ENCODE measurements around the gene SEC23IP.

DNA sequence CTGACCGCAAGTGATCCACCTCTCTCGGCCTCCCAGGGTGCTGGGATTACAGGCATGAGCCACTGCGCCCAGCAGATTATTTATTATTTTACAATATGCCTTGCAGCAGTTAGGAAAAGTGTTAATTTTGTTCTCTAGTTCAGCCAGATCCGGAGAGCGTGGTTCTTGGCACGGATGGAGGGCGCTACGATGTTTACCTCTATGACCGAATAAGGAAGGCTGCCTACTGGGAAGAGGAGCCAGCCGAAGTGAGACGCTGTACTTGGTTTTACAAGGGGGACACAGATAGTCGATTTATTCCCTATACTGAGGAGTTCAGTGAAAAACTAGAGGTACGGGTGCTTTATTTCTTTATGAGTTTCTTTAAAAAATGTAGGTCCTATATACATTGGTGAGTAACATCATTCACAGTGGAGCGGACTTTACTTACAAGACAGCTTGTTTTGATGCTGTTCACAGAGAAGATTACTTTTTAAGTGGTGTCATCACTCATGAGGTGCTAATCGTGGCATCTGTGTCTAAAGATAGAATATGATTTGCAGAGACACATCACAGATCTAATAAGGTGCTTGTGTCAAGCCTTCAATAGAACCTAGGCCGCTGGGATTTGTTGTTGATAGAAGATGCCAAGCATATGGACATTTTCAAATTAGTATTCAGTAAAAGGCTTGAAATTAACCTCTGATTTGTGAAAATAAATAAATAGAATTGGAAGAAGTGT is 11.6 kb downstream of the SEC23IP start:
- TF ChIP-seq POLR2A (IDR thresholded peaks at IDR 0.05; ENCODE audit: low read depth, low read length) = no peak
- TF ChIP-seq GATA2 (IDR thresholded peaks at IDR 0.05; ENCODE audit: insufficient read depth, insufficient read length, low read depth, low read length) = no peak
- TF ChIP-seq, protein P1, sequence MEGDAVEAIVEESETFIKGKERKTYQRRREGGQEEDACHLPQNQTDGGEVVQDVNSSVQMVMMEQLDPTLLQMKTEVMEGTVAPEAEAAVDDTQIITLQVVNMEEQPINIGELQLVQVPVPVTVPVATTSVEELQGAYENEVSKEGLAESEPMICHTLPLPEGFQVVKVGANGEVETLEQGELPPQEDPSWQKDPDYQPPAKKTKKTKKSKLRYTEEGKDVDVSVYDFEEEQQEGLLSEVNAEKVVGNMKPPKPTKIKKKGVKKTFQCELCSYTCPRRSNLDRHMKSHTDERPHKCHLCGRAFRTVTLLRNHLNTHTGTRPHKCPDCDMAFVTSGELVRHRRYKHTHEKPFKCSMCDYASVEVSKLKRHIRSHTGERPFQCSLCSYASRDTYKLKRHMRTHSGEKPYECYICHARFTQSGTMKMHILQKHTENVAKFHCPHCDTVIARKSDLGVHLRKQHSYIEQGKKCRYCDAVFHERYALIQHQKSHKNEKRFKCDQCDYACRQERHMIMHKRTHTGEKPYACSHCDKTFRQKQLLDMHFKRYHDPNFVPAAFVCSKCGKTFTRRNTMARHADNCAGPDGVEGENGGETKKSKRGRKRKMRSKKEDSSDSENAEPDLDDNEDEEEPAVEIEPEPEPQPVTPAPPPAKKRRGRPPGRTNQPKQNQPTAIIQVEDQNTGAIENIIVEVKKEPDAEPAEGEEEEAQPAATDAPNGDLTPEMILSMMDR (IDR thresholded peaks at IDR 0.05; ENCODE audit: extremely low read depth in 1 of 2, insufficient read depth in 1 of 2, low read depth in 1 of 2, low read length in 2 of 2) = no peak
- TF ChIP-seq, protein P2, sequence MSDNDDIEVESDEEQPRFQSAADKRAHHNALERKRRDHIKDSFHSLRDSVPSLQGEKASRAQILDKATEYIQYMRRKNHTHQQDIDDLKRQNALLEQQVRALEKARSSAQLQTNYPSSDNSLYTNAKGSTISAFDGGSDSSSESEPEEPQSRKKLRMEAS (IDR thresholded peaks at IDR 0.05; ENCODE audit: insufficient read depth, insufficient read length) = no peak

Measured in endothelial cell of umbilical vein (primary cell).